ENCODE data around the gene KCNT1. TPM values are rescaled to one million over a fixed set of nuclear protein-coding genes. Genes with fewer than 3 reads are reported as not detected.

Gene KCNT1
- total and polyA plus RNA-seq, 10 of the 15 experiments (the other 5 are each of a cell fraction or from before 2014, with no cell fraction given) = not detected

DNA sequence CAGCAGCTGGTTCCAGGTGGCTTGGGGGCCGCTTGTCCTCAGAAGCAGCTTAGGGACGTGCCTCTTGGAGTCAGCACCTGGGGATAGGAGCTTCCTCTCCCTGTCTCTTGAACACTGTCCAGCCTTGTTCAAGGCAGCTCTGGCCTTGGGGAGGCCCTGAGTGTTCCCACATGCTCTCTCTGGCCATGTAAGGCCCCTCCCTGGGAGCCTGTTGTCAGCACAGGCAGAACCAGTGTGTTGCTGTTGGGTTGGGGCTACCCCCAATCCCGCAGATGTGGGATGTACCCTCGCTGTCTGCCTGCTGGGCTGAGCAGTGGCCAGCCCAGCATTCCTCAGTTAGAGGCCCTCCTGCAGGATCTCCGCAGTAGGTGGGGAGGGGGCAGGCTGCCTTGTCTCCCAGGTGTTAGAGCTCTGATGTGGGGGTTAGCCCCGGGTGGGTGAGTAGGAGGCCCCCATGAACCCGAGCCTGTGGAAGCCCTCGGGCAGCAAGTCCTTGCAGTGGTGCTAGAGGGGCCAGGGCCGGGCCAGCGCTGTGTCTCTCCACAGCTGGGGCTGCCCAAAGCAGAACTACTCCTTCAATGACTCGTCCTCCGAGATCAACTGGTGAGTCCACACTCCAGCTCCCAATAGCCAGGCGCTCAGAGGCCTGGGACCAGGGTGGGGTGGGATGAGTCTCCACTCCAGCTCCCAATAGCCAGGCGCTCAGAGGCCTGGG lies 51.6 kb downstream of the KCNT1 start (continued):
- TF ChIP-seq, protein P1, sequence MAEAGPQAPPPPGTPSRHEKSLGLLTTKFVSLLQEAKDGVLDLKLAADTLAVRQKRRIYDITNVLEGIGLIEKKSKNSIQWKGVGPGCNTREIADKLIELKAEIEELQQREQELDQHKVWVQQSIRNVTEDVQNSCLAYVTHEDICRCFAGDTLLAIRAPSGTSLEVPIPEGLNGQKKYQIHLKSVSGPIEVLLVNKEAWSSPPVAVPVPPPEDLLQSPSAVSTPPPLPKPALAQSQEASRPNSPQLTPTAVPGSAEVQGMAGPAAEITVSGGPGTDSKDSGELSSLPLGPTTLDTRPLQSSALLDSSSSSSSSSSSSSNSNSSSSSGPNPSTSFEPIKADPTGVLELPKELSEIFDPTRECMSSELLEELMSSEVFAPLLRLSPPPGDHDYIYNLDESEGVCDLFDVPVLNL (IDR thresholded peaks at IDR 0.05; ENCODE audit: low read depth, low read length) = no peak
- TF ChIP-seq, protein P2, sequence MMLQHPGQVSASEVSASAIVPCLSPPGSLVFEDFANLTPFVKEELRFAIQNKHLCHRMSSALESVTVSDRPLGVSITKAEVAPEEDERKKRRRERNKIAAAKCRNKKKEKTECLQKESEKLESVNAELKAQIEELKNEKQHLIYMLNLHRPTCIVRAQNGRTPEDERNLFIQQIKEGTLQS (IDR thresholded peaks at IDR 0.05; ENCODE audit: borderline replicate concordance, extremely low read depth, low read depth, low read length) = no peak
- no peak for TF ChIP-seq EZH2 (IDR thresholded peaks at IDR 0.05; ENCODE audit: borderline replicate concordance, control insufficient read depth, low read depth, low read length)

- BruUV-seq (replicated peaks) = no TSS peak
- no peak overlapping the region for H3K9ac ChIP-seq (ENCODE audit: control insufficient read depth, insufficient read depth, low read length)
- no peaks in the 10 kb centered on the region for H3K79me2 ChIP-seq (ENCODE audit: control insufficient read depth, insufficient read depth, low read length)
- no peaks in the 10 kb centered on the region for H3K9me3 ChIP-seq (replicated peaks; ENCODE audit: control insufficient read depth, insufficient read depth, low read length)
- no peaks in the 10 kb centered on the region for H3K27me3 ChIP-seq (replicated peaks in 1 of 2; ENCODE audit: control insufficient read depth in 2 of 2, insufficient read depth in 2 of 2, low read length in 1 of 2)
- H3K27ac ChIP-seq (ENCODE audit: control insufficient read depth, insufficient read depth) = no peak overlapping the region
- in situ Hi-C loops (cut with MboI) = no loop called here
- no peaks in the 10 kb centered on the region for H3K36me3 ChIP-seq (ENCODE audit: control insufficient read depth in 2 of 2, insufficient read depth in 2 of 2, low read length in 1 of 2)
- ChIA-PET SMC1A (ENCODE audit: uncharacterized antibody, unreplicated experiment) (no interaction called here), POLR2A (no interaction called here), RAD21 (ENCODE audit: unreplicated experiment) (no interaction called here), CTCF (no interaction called here)
- no peak overlapping the region for H3K4me3 ChIP-seq
- H3K4me1 ChIP-seq (ENCODE audit: control insufficient read depth, insufficient read depth, low read length) = no peaks in the 10 kb centered on the region
- intact Hi-C loops (cut with micrococcal nuclease; ENCODE audit: unreplicated experiment) = no loop called here
- DNase-seq (ENCODE audit: low read depth, low spot score) (no peak), ATAC-seq (no peak), FAIRE-seq (no peak)
- no peaks in the 10 kb centered on the region for H4K20me1 ChIP-seq (ENCODE audit: control insufficient read depth, insufficient read depth)
- no peak overlapping the region for H3K4me2 ChIP-seq (ENCODE audit: control insufficient read depth, insufficient read depth)
- no peak overlapping the region for H2AFZ ChIP-seq (ENCODE audit: control insufficient read depth, low read depth, low read length)
- 16% methylated on average over 8 of the region's 10 CpGs for WGBS (ENCODE audit: insufficient coverage, insufficient replicate concordance, low lambda C conversion rate, missing lambda C conversion rate)
- TF ChIP-seq ZNF217 (IDR thresholded peaks at IDR 0.05) (no peak), NR2C2 (IDR thresholded peaks at IDR 0.05; ENCODE audit: borderline replicate concordance, control insufficient read depth, insufficient read length, low read depth) (no peak), SRF (IDR thresholded peaks at IDR 0.05; ENCODE audit: low read depth in 2 of 2, low read length in 2 of 2) (no peak), EED (IDR thresholded peaks at IDR 0.05; ENCODE audit: low read depth) (no peak), TAF1 (IDR thresholded peaks at IDR 0.05; ENCODE audit: borderline replicate concordance, low read depth, low read length) (no peak), PAX5 (IDR thresholded peaks at IDR 0.05; ENCODE audit: borderline replicate concordance, low read depth, low read length) (no peak), IKZF2 (IDR thresholded peaks at IDR 0.05) (no peak), MAX (IDR thresholded peaks at IDR 0.05; ENCODE audit: low read depth, low read length) (no peak), ATF2 (IDR thresholded peaks at IDR 0.05; ENCODE audit: low read length) (no peak), YBX1 (IDR thresholded peaks at IDR 0.05) (no peak), CBX3 (IDR thresholded peaks at IDR 0.05; ENCODE audit: borderline replicate concordance, low read depth) (no peak), BRCA1 (IDR thresholded peaks at IDR 0.05; ENCODE audit: low read depth, low read length) (no peak), SREBF1 (IDR thresholded peaks at IDR 0.05; ENCODE audit: low read length) (no peak)
- TF ChIP-seq, protein P3, sequence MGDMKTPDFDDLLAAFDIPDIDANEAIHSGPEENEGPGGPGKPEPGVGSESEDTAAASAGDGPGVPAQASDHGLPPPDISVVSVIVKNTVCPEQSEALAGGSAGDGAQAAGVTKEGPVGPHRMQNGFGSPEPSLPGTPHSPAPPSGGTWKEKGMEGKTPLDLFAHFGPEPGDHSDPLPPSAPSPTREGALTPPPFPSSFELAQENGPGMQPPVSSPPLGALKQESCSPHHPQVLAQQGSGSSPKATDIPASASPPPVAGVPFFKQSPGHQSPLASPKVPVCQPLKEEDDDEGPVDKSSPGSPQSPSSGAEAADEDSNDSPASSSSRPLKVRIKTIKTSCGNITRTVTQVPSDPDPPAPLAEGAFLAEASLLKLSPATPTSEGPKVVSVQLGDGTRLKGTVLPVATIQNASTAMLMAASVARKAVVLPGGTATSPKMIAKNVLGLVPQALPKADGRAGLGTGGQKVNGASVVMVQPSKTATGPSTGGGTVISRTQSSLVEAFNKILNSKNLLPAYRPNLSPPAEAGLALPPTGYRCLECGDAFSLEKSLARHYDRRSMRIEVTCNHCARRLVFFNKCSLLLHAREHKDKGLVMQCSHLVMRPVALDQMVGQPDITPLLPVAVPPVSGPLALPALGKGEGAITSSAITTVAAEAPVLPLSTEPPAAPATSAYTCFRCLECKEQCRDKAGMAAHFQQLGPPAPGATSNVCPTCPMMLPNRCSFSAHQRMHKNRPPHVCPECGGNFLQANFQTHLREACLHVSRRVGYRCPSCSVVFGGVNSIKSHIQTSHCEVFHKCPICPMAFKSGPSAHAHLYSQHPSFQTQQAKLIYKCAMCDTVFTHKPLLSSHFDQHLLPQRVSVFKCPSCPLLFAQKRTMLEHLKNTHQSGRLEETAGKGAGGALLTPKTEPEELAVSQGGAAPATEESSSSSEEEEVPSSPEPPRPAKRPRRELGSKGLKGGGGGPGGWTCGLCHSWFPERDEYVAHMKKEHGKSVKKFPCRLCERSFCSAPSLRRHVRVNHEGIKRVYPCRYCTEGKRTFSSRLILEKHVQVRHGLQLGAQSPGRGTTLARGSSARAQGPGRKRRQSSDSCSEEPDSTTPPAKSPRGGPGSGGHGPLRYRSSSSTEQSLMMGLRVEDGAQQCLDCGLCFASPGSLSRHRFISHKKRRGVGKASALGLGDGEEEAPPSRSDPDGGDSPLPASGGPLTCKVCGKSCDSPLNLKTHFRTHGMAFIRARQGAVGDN (IDR thresholded peaks at IDR 0.05) = no peak
These were observed 54.6 kb downstream of the KCNT1 start for GRCh38 chr9:135756576-135756975.

Measured in GM12878 (cell line).